Suprapubic skin (tissue), 4 donors: Measurements from ENCODE around the gene CST2.
"Not testable (repeated sequence)": the region's sequence is repeated elsewhere in the genome, so short reads cannot be mapped to it uniquely, and the experiment has no call there.

Experiments
- EP300 ChIP-seq: sonication (generic); formaldehyde crosslinking; IDR thresholded peaks from one replicate; pipeline ENCODE4 v1.6.1; 2017; ENCODE audit warnings: antibody characterized with exemption
- POLR2A ChIP-seq, 2 donors: fragments of 450-650 bp; IDR thresholded peaks; one replicate each; pipeline ENCODE4 v1.6.1; 2017; ENCODE audit warnings: antibody characterized with exemption in 2 of 2, mild to moderate bottlenecking in 2 of 2, moderate library complexity in 2 of 2
- POLR2AphosphoS5 ChIP-seq, 3 donors: sonication (generic); formaldehyde crosslinking; IDR thresholded peaks; one replicate each; pipeline ENCODE4 v1.6.1; 2017; ENCODE audit warnings: antibody characterized with exemption in 3 of 3
- TF ChIP-seq, protein P1 (sequence below), 2 donors: fragments of 200-600 bp in 1 of 2; fragments of 450-650 bp in 1 of 2; sonication (generic) in 1 of 2; IDR thresholded peaks; one replicate each; pipeline ENCODE4 v1.5.1; 2016 to 2019; ENCODE audit warnings: antibody characterized with exemption in 2 of 2, mild to moderate bottlenecking in 1 of 2, moderate library complexity in 1 of 2

GRCh38 chr20:23831961-23832360, 5.4 kb upstream of the CST2 start:
- TF ChIP-seq POLR2A (IDR thresholded peaks at IDR 0.05); EP300; POLR2AphosphoS5 (IDR thresholded peaks at IDR 0.05): not testable (repeated sequence)
- TF ChIP-seq, protein P1, sequence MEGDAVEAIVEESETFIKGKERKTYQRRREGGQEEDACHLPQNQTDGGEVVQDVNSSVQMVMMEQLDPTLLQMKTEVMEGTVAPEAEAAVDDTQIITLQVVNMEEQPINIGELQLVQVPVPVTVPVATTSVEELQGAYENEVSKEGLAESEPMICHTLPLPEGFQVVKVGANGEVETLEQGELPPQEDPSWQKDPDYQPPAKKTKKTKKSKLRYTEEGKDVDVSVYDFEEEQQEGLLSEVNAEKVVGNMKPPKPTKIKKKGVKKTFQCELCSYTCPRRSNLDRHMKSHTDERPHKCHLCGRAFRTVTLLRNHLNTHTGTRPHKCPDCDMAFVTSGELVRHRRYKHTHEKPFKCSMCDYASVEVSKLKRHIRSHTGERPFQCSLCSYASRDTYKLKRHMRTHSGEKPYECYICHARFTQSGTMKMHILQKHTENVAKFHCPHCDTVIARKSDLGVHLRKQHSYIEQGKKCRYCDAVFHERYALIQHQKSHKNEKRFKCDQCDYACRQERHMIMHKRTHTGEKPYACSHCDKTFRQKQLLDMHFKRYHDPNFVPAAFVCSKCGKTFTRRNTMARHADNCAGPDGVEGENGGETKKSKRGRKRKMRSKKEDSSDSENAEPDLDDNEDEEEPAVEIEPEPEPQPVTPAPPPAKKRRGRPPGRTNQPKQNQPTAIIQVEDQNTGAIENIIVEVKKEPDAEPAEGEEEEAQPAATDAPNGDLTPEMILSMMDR (IDR thresholded peaks at IDR 0.05), result not testable (repeated sequence)
